Neuronal stem cell (in vitro differentiated cells): ENCODE data around the gene FOXO3.

Experiments
- DNase-seq: peaks from one replicate; pipeline ENCODE4 v3.0.0-alpha.2; 2013; ENCODE audit warnings: low spot score
- H2AFZ ChIP-seq: one replicate; pipeline ENCODE4 v1.6.1; 2013; ENCODE audit warnings: mild to moderate bottlenecking, low read length, inconsistent platforms
- H2AK5ac ChIP-seq: 2 replicates; pipeline ENCODE4 v1.6.1; 2013; ENCODE audit warnings: low read depth, mild to moderate bottlenecking, inconsistent platforms, low read length, moderate library complexity, mixed read lengths
- H2BK120ac ChIP-seq: 2 replicates; pipeline ENCODE4 v1.6.1; 2013; ENCODE audit warnings: low read depth, mild to moderate bottlenecking, inconsistent platforms, low read length, moderate library complexity, mixed read lengths
- H2BK12ac ChIP-seq: one replicate; pipeline ENCODE4 v1.6.1; 2013; ENCODE audit warnings: low read length, inconsistent platforms
- H2BK15ac ChIP-seq: 2 replicates; pipeline ENCODE4 v1.6.1; 2013; ENCODE audit warnings: mild to moderate bottlenecking, low read length, inconsistent platforms, mixed read lengths
- H2BK5ac ChIP-seq: one replicate; pipeline ENCODE4 v1.6.1; 2013; ENCODE audit warnings: inconsistent platforms, mild to moderate bottlenecking, low read length, moderate library complexity
- H3K14ac ChIP-seq: one replicate; pipeline ENCODE4 v1.6.1; 2013; ENCODE audit warnings: low read length, inconsistent platforms
- H3K18ac ChIP-seq: 2 replicates; pipeline ENCODE4 v1.6.1; 2013; ENCODE audit warnings: low read length, inconsistent platforms
- H3K23ac ChIP-seq: 2 replicates; pipeline ENCODE4 v1.6.1; 2013; ENCODE audit warnings: low read depth, mild to moderate bottlenecking, mixed read lengths, low read length, inconsistent platforms; ENCODE audit not compliant: poor library complexity
- H3K27ac ChIP-seq: replicated peaks from 3 replicates; pipeline ENCODE4 v1.5.1; 2013; ENCODE audit warnings: low read length, inconsistent platforms
- H3K27me3 ChIP-seq, 3 experiments: 2 replicates each; pipeline ENCODE4 v1.6.1; 2013; ENCODE audit warnings: low read length in 3 of 3, mild to moderate bottlenecking in 2 of 3, inconsistent platforms in 1 of 3, low read depth in 1 of 3, mixed read lengths in 1 of 3, moderate library complexity in 1 of 3; ENCODE audit not compliant: control insufficient read depth in 3 of 3, insufficient read depth in 3 of 3
- H3K36me3 ChIP-seq, 2 donors: replicated peaks in 1 of 2; 2 replicates each; pipeline ENCODE4 v1.6.1; 2013; ENCODE audit warnings: low read length in 2 of 2; ENCODE audit not compliant: control insufficient read depth in 2 of 2, insufficient read depth in 2 of 2
- H3K4ac ChIP-seq: 2 replicates; pipeline ENCODE4 v1.6.1; 2013; ENCODE audit warnings: inconsistent platforms, mild to moderate bottlenecking, low read length, moderate library complexity
- H3K4me1 ChIP-seq, 2 donors: 1 replicate in 1 of 2; 2 replicates in 1 of 2; pipeline ENCODE4 v1.6.1; 2013; ENCODE audit warnings: low read length in 2 of 2, low read depth in 1 of 2; ENCODE audit not compliant: control insufficient read depth in 2 of 2, insufficient read depth in 1 of 2
- H3K4me2 ChIP-seq: one replicate; pipeline ENCODE4 v1.6.1; 2013; ENCODE audit warnings: mild to moderate bottlenecking, low read length, inconsistent platforms; ENCODE audit not compliant: insufficient read depth, poor library complexity, severe bottlenecking
- H3K4me3 ChIP-seq, 2 donors: 2 replicates each; pipeline ENCODE4 v1.5.1; 2013; ENCODE audit warnings: low read length in 2 of 2, mild to moderate bottlenecking in 2 of 2, inconsistent platforms in 1 of 2, moderate library complexity in 1 of 2
- H3K79me1 ChIP-seq: one replicate; pipeline ENCODE4 v1.6.1; 2013; ENCODE audit warnings: low read depth, mild to moderate bottlenecking, inconsistent platforms, low read length, moderate library complexity
- H3K9ac ChIP-seq: one replicate; pipeline ENCODE4 v1.6.1; 2013; ENCODE audit warnings: mild to moderate bottlenecking, low read depth, low read length, inconsistent platforms; ENCODE audit not compliant: poor library complexity
- H3K9me3 ChIP-seq, 2 donors: replicated peaks in 1 of 2; 2 replicates each; pipeline versions ENCODE3 to v1.6.1; 2013; ENCODE audit warnings: low read length in 2 of 2, mild to moderate bottlenecking in 2 of 2, inconsistent platforms in 1 of 2, low read depth in 1 of 2, mixed read lengths in 1 of 2, moderate library complexity in 1 of 2; ENCODE audit not compliant: control insufficient read depth in 2 of 2, insufficient read depth in 1 of 2
- H4K8ac ChIP-seq: one replicate; pipeline ENCODE4 v1.6.1; 2013; ENCODE audit warnings: low read depth, mild to moderate bottlenecking, inconsistent platforms, low read length, moderate library complexity
- H4K91ac ChIP-seq: one replicate; pipeline ENCODE4 v1.6.1; 2013; ENCODE audit warnings: low read length, low read depth, mild to moderate bottlenecking, inconsistent platforms; ENCODE audit not compliant: poor library complexity
- WGBS, 2 donors: extraction: QIAGEN DNeasy Blood & Tissue Kit; methylation state at CpG; one replicate each; pipeline ENCODE4 v1.1.7; 2013; ENCODE audit warnings: missing lambda C conversion rate in 2 of 2, mixed read lengths in 1 of 2; ENCODE audit not compliant: insufficient read length in 2 of 2, insufficient replicate concordance in 1 of 2; ENCODE audit errors: extremely low coverage in 2 of 2; 5-methylcytosine and 5-hydroxymethylcytosine counted together

Gene FOXO3

GRCh38 chr6:108648191-108648590, 87.5 kb downstream of the FOXO3 start:
- peaks cover 3 to 5% of the 10 kb centered on the region in 2 donors for H3K4me1 ChIP-seq

GRCh38 chr6:108650325-108650724, 89.6 kb downstream of the FOXO3 start:
- Histone ChIP-seq H2BK15ac (no peak overlapping the region), H4K91ac (no peak overlapping the region), H3K27me3 (no peaks in the 10 kb centered on the region), H2BK120ac (no peak overlapping the region), H3K23ac (no peak overlapping the region), H3K27ac (no peak overlapping the region), H3K4me2 (no peak overlapping the region), H3K9me3 (no peaks in the 10 kb centered on the region), H2AK5ac (no peak overlapping the region), H3K4me1 (peaks cover 4 to 5% of the 10 kb centered on the region in 2 donors), H3K9ac (no peak overlapping the region), H3K4ac (no peak overlapping the region), H2AFZ (no peak overlapping the region), H3K18ac (no peak overlapping the region), H3K4me3 (no peak overlapping the region), H3K14ac (no peak overlapping the region), H4K8ac (no peak overlapping the region), H2BK12ac (no peak overlapping the region), H2BK5ac (no peak overlapping the region), H3K79me1 (no peaks in the 10 kb centered on the region), H3K36me3 (no peaks in the 10 kb centered on the region)
- WGBS, 2 donors, result no CpG with 5 or more reads among the region's 1 CpG
- no peak for DNase-seq

More at GRCh38 chr6:108648191-108648590, 87.5 kb downstream of the FOXO3 start:
- Histone ChIP-seq H3K36me3 (no peaks in the 10 kb centered on the region), H3K27me3 (no peaks in the 10 kb centered on the region), H2BK15ac (no peak overlapping the region), H2BK12ac (no peak overlapping the region), H2AK5ac (no peak overlapping the region), H4K91ac (no peak overlapping the region), H3K4me2 (no peak overlapping the region), H2BK120ac (no peak overlapping the region), H3K4me3 (no peak overlapping the region), H3K9ac (no peak overlapping the region), H2AFZ (no peak overlapping the region), H3K14ac (no peak overlapping the region), H3K27ac (no peak overlapping the region), H3K23ac (no peak overlapping the region), H4K8ac (no peak overlapping the region), H3K79me1 (no peaks in the 10 kb centered on the region), H2BK5ac (no peak overlapping the region), H3K18ac (no peak overlapping the region), H3K4ac (no peak overlapping the region), H3K9me3 (no peaks in the 10 kb centered on the region)
- no CpG with 5 or more reads among the region's 3 CpGs for WGBS, 2 donors
- DNase-seq, result no peak

DNA sequence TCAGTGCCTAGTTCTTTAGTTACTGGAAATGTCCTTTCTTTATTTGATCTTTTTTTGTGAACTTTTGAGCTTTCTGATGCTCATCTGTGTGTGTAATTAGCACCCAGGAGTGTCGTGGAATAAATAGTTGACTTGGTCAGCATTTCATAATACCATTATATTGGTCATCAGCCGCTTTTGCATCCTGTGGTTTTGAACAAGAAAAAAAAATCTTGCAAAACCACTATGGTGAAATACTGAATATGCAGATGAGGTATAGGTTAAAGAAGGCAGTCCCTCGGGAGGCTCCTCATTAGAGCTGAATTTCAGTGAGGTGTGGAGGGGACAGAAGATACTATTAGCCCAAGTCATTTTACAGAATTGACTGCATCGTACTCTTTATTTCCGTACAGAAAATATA, 90.1 kb downstream of the FOXO3 start:
- H3K9me3 ChIP-seq, result no peaks in the 10 kb centered on the region
- H2BK120ac ChIP-seq, result no peak overlapping the region
- H2BK5ac ChIP-seq, result no peak overlapping the region
- no peaks in the 10 kb centered on the region for H3K27me3 ChIP-seq
- H3K23ac ChIP-seq, result no peak overlapping the region
- no peak overlapping the region for H2AK5ac ChIP-seq
- H3K4ac ChIP-seq, result no peak overlapping the region
- H3K4me1 ChIP-seq, result peaks cover 4 to 9% of the 10 kb centered on the region in 2 donors
- no peak overlapping the region for H2AFZ ChIP-seq
- no peak overlapping the region for H4K91ac ChIP-seq
- WGBS, 2 donors, result no CpG with 5 or more reads among the region's 5 CpGs
- H3K4me3 ChIP-seq, result no peak overlapping the region
- H2BK15ac ChIP-seq, result no peak overlapping the region
- no peaks in the 10 kb centered on the region for H3K79me1 ChIP-seq
- no peak overlapping the region for H3K9ac ChIP-seq
- no peak overlapping the region for H3K18ac ChIP-seq
- no peaks in the 10 kb centered on the region for H3K36me3 ChIP-seq
- H3K27ac ChIP-seq, result no peak overlapping the region
- H2BK12ac ChIP-seq, result no peak overlapping the region
- H3K4me2 ChIP-seq, result no peak overlapping the region
- no peak overlapping the region for H4K8ac ChIP-seq
- DNase-seq, result no peak
- H3K14ac ChIP-seq, result no peak overlapping the region

DNA sequence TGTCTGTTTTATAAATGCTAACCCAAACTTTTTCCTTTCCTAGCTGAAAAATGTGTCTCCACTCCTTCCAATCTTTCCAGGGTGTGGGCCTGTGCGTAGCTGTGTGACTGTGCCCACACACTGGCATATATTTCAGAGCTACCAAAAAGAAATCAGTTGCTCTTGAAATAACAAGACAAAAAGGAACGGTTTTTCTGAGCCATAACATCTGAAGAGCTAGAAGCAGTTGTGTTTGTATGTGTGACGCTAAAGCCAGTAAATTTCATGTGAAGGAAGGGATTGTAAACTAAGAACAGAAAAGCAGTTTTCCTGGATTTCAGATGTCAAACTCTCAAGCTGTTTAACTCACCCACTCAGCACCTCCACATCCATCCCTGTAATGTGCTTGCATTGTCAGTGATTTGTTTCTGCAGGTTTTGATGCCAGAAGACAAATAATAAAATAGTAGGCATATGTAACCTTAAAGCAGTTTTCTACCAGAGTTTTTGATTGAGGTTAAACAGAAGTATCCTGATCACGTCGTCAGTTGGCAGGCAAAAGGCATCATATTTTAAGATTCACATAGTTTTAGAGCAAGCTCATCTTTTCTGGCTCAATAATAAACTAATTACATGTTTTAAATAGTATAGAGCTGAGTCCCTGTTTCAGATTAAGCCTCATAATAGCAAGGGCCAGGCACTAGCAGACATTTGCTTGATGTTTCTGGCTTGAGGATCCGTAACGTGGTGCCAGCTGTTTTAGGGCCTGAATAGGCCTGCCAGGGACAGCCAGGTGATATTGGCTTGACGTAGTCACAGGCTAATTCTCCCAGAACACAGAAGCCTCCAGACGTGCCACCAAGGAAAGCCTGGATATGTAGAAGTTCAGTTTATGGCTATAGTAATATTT, 90.9 kb downstream of the FOXO3 start:
- no peak overlapping the region for H4K91ac ChIP-seq
- H3K27ac ChIP-seq, result no peak overlapping the region
- no CpG with 5 or more reads among the region's 9 CpGs for WGBS, 2 donors

More for the DNA sequence above, 90.9 kb downstream of the FOXO3 start:
- H3K79me1 ChIP-seq, result no peaks in the 10 kb centered on the region
- no peak overlapping the region for H4K8ac ChIP-seq
- no peak overlapping the region for H3K4me2 ChIP-seq
- no peak for DNase-seq
- no peak overlapping the region for H3K4ac ChIP-seq
- H3K18ac ChIP-seq, result no peak overlapping the region
- no peak overlapping the region for H3K23ac ChIP-seq
- H2BK5ac ChIP-seq, result no peak overlapping the region
- no peak overlapping the region for H2BK120ac ChIP-seq
- H2BK12ac ChIP-seq, result no peak overlapping the region
- H3K9me3 ChIP-seq, result no peaks in the 10 kb centered on the region
- peaks cover 1 to 6% of the 10 kb centered on the region in 2 donors for H3K4me1 ChIP-seq
- H3K14ac ChIP-seq, result no peak overlapping the region
- no peak overlapping the region for H3K9ac ChIP-seq
- H3K27me3 ChIP-seq, result no peaks in the 10 kb centered on the region
- no peak overlapping the region for H3K4me3 ChIP-seq
- H2AFZ ChIP-seq, result no peak overlapping the region
- H2AK5ac ChIP-seq, result no peak overlapping the region
- H2BK15ac ChIP-seq, result no peak overlapping the region
- H3K36me3 ChIP-seq, result no peaks in the 10 kb centered on the region
